HEK293 (cell line): Measurements from ENCODE around the gene HSP90AA1.

ENCODE experiments used
- CTCF ChIA-PET: fragments of 350-600 bp; formaldehyde crosslinking; extraction: SDS; loops from one replicate; lab custom pipeline; 2021; ENCODE audit warnings: antibody characterized with exemption; lab: Yijun Ruan, JAX
- POLR2A ChIA-PET: fragments of 300-600 bp; formaldehyde crosslinking; extraction: SDS; loops from one replicate; lab custom pipeline; 2020; ENCODE audit warnings: antibody characterized with exemption, inconsistent platforms; lab: Yijun Ruan, JAX
- H3K27ac ChIP-seq: fragments of 200-500 bp; sonication (Bioruptor generic); 2 replicates; pipeline ENCODE4 v1.5.1; 2014; ENCODE audit warnings: low read depth, low read length, control low read depth, inconsistent platforms; ENCODE audit errors: extremely low read depth
- H3K36me3 ChIP-seq, 2 experiments: fragments of 200-500 bp in 1 of 2; sonication (Bioruptor generic) in 1 of 2; 1 replicate in 1 of 2; 2 replicates in 1 of 2; pipeline ENCODE4 v1.5.1; 2014 to 2017; ENCODE audit warnings: inconsistent platforms in 2 of 2, low read length in 2 of 2; ENCODE audit not compliant: control insufficient read depth in 2 of 2, insufficient read depth in 1 of 2
- H3K4me1 ChIP-seq: fragments of 200-500 bp; sonication (Bioruptor generic); 2 replicates; pipeline ENCODE4 v1.5.1; 2014; ENCODE audit warnings: mild to moderate bottlenecking, low read length, inconsistent platforms; ENCODE audit not compliant: control insufficient read depth, insufficient read depth
- H3K4me3 ChIP-seq: 2 replicates; pipeline ENCODE4 v1.5.1; 2011; ENCODE audit warnings: low read depth, mild to moderate bottlenecking, control low read depth, low read length, moderate library complexity
- H3K9me3 ChIP-seq: fragments of 200-500 bp; sonication (Bioruptor generic); 2 replicates; pipeline ENCODE4 v1.5.1; 2014; ENCODE audit warnings: low read depth, low read length, inconsistent platforms; ENCODE audit not compliant: control insufficient read depth, insufficient read depth
- EGR2 ChIP-seq: fragments of 450-650 bp; formaldehyde crosslinking; IDR thresholded peaks from 2 replicates; pipeline ENCODE4 v1.5.1; 2016; ENCODE audit warnings: low read depth, missing biosample characterization, missing genetic modification characterization
- GFI1B ChIP-seq: fragments of 450-650 bp; formaldehyde crosslinking; IDR thresholded peaks from 2 replicates; pipeline ENCODE4 v1.5.1; 2016; ENCODE audit warnings: missing biosample characterization, missing genetic modification characterization
- MZF1 ChIP-seq: fragments of 450-650 bp; formaldehyde crosslinking; IDR thresholded peaks from 2 replicates; pipeline ENCODE4 v1.5.1; 2017; ENCODE audit warnings: missing biosample characterization, missing genetic modification characterization, borderline replicate concordance
- OVOL3 ChIP-seq: fragments of 450-650 bp; formaldehyde crosslinking; IDR thresholded peaks from 2 replicates; pipeline ENCODE4 v1.5.1; 2016; ENCODE audit warnings: missing biosample characterization, missing genetic modification characterization
- SP2 ChIP-seq: fragments of 450-650 bp; formaldehyde crosslinking; IDR thresholded peaks from 2 replicates; pipeline ENCODE4 v1.5.1; 2016; ENCODE audit warnings: missing biosample characterization, missing genetic modification characterization
- YY2 ChIP-seq: fragments of 450-650 bp; formaldehyde crosslinking; IDR thresholded peaks from 2 replicates; pipeline ENCODE4 v1.5.1; 2016; ENCODE audit warnings: missing biosample characterization, missing genetic modification characterization
- ZBTB17 ChIP-seq: fragments of 450-650 bp; formaldehyde crosslinking; IDR thresholded peaks from 2 replicates; pipeline ENCODE4 v1.5.1; 2016; ENCODE audit warnings: missing biosample characterization, missing genetic modification characterization
- ZNF112 ChIP-seq: fragments of 450-650 bp; formaldehyde crosslinking; IDR thresholded peaks from 2 replicates; pipeline ENCODE4 v1.5.0; 2017; ENCODE audit warnings: missing biosample characterization, missing genetic modification characterization
- ZNF133 ChIP-seq: fragments of 450-650 bp; formaldehyde crosslinking; IDR thresholded peaks from 2 replicates; pipeline ENCODE4 v1.5.1; 2016; ENCODE audit warnings: missing biosample characterization, missing genetic modification characterization
- ZNF169 ChIP-seq: fragments of 450-650 bp; formaldehyde crosslinking; IDR thresholded peaks from 2 replicates; pipeline ENCODE4 v1.5.1; 2016; ENCODE audit warnings: missing biosample characterization, missing genetic modification characterization
- ZNF175 ChIP-seq: fragments of 450-650 bp; formaldehyde crosslinking; IDR thresholded peaks from 2 replicates; pipeline ENCODE4 v1.5.1; 2016; ENCODE audit warnings: missing biosample characterization, missing genetic modification characterization
- ZNF223 ChIP-seq: fragments of 450-650 bp; formaldehyde crosslinking; IDR thresholded peaks from 2 replicates; pipeline ENCODE4 v1.5.1; 2016; ENCODE audit warnings: missing biosample characterization, missing genetic modification characterization
- ZNF239 ChIP-seq: fragments of 450-650 bp; formaldehyde crosslinking; IDR thresholded peaks from 2 replicates; pipeline ENCODE4 v1.5.1; 2016; ENCODE audit warnings: missing biosample characterization, missing genetic modification characterization
- ZNF394 ChIP-seq: fragments of 450-650 bp; formaldehyde crosslinking; IDR thresholded peaks from 2 replicates; pipeline ENCODE4 v1.5.1; 2016; ENCODE audit warnings: missing biosample characterization, missing genetic modification characterization, mild to moderate bottlenecking, moderate library complexity, borderline replicate concordance
- ZNF529 ChIP-seq: fragments of 450-650 bp; formaldehyde crosslinking; IDR thresholded peaks from 2 replicates; pipeline ENCODE4 v1.5.1; 2017; ENCODE audit warnings: missing genetic modification characterization, missing biosample characterization; ENCODE audit not compliant: insufficient replicate concordance
- ZNF548 ChIP-seq: fragments of 450-650 bp; formaldehyde crosslinking; IDR thresholded peaks from 2 replicates; pipeline ENCODE4 v1.5.1; 2016; ENCODE audit warnings: missing biosample characterization, missing genetic modification characterization
- ZNF560 ChIP-seq: fragments of 450-650 bp; formaldehyde crosslinking; IDR thresholded peaks from 2 replicates; pipeline ENCODE4 v1.5.1; 2017; ENCODE audit warnings: missing biosample characterization, missing genetic modification characterization, borderline replicate concordance
- ZNF777 ChIP-seq: fragments of 450-650 bp; formaldehyde crosslinking; IDR thresholded peaks from 2 replicates; pipeline ENCODE4 v1.5.1; 2017; ENCODE audit warnings: missing biosample characterization, missing genetic modification characterization, borderline replicate concordance
- ZNF830 ChIP-seq: fragments of 450-650 bp; IDR thresholded peaks from 2 replicates; pipeline ENCODE4 v1.5.0; 2018; ENCODE audit warnings: missing biosample characterization, missing genetic modification characterization, low read depth, mild to moderate bottlenecking, moderate library complexity
- ZNF843 ChIP-seq: fragments of 450-650 bp; formaldehyde crosslinking; IDR thresholded peaks from 2 replicates; pipeline ENCODE4 v1.5.1; 2016; ENCODE audit warnings: missing biosample characterization, missing genetic modification characterization
- TF ChIP-seq, protein P1 (sequence below): fragments of 450-650 bp; formaldehyde crosslinking; IDR thresholded peaks from 2 replicates; pipeline ENCODE4 v1.5.1; 2016; ENCODE audit warnings: missing biosample characterization, missing genetic modification characterization
- TF ChIP-seq, protein P2 (sequence below): fragments of 450-650 bp; formaldehyde crosslinking; IDR thresholded peaks from 2 replicates; pipeline ENCODE4 v1.5.1; 2016; ENCODE audit warnings: missing biosample characterization, missing genetic modification characterization
- TF ChIP-seq, protein P3 (sequence below): fragments of 450-650 bp; IDR thresholded peaks from 2 replicates; pipeline ENCODE4 v1.5.1; 2018; ENCODE audit warnings: missing biosample characterization, missing genetic modification characterization
- TF ChIP-seq, protein P4 (sequence below): fragments of 450-650 bp; formaldehyde crosslinking; IDR thresholded peaks from 2 replicates; pipeline ENCODE4 v1.5.1; 2016; ENCODE audit warnings: missing biosample characterization, missing genetic modification characterization, low read depth

HSP90AA1 gene

DNA sequence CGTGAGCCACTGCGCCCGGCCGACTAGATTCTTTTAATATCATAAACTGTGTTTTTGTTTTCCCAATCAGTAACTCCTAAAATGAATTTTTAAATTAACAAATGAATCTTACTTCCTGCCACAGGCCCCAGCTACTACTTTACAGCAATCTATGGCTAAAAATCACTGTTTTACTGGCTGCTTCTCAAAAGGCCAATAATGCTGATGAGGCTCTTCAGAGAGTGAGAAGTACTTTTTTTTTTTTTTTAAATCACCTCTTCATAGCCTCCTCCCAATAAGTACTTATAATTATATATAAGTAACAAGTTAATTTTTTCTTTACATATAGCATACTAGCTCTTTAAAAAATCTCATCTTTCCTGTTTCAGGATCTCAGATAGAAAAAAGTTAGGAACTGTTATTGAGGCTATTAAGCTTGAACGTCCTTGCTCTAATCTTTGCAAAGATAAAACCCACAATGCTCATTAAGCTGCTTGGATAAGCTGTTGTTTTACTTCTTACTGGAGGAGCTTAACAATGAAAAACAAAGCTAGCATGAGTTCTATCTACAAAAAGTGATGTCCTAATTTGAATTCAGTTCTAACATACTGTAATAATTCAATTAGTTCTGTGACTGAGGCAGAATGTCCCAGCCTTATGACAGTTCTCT, 40.1 kb upstream of the HSP90AA1 start (continued):
- TF ChIP-seq ZNF175 (tag by site-specific recombination) (no peak), GFI1B (no peak), SP2 (no peak), ZNF112 (tag by site-specific recombination) (no peak), ZNF777 (no peak), ZBTB17 (tag by site-specific recombination) (no peak), ZNF239 (tag by site-specific recombination) (no peak), ZNF169 (tag by site-specific recombination) (no peak), ZNF223 (tag by site-specific recombination) (no peak), ZNF529 (tag by site-specific recombination) (no peak), EGR2 (tag by site-specific recombination) (no peak), OVOL3 (no peak)
- TF ChIP-seq, all 188 proteins: peak for 0

DNA sequence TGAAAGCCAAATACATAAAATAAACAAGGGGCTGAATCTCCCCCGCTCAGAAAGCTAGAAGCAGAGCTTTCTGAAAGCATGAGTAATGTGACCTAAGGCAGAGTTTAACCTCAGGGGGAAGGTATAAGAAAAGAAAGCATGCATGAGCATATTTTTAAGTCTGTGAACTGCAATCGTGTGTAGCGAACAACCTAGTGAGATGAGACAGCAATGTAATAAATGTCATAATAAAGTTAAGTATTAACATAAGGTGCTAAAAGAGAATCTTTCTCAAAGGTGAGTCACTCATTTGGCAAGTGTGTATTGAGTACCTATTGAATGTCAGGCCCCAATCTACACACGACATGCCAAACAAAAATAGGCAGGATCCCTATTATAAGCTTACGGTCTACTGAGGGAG, 38.7 kb upstream of the HSP90AA1 start:
- POLR2A ChIA-PET, result interaction anchor here (0.6 kb wide), 1 partner anchor 38 kb away, joined by 6 read pairs; no protein-coding TSS in a partner anchor
- Histone ChIP-seq H3K36me3 (no peaks in the 10 kb centered on the region; a peak in 1 of 3 replicates), H3K4me3 (no peak overlapping the region), H3K4me1 (peaks cover 11% of the 10 kb centered on the region; the same call in 1 of the 2 replicates), H3K27ac (no peak overlapping the region), H3K9me3 (no peaks in the 10 kb centered on the region)
- CTCF ChIA-PET, result interaction anchor here (2.1 kb wide), 2 partner anchors 29 to 188 kb away, joined by 6 to 11 read pairs; no protein-coding TSS in a partner anchor
- TF ChIP-seq GFI1B (no peak), ZNF133 (tag by site-specific recombination) (no peak), ZNF560 (tag by site-specific recombination) (no peak), MZF1 (tag by site-specific recombination) (no peak), ZNF830 (tag by site-specific recombination) (no peak), YY2 (tag by site-specific recombination) (no peak), ZNF843 (tag by site-specific recombination) (no peak), ZNF548 (tag by site-specific recombination) (no peak), ZNF394 (tag by site-specific recombination) (no peak)
- TF ChIP-seq, protein P1, sequence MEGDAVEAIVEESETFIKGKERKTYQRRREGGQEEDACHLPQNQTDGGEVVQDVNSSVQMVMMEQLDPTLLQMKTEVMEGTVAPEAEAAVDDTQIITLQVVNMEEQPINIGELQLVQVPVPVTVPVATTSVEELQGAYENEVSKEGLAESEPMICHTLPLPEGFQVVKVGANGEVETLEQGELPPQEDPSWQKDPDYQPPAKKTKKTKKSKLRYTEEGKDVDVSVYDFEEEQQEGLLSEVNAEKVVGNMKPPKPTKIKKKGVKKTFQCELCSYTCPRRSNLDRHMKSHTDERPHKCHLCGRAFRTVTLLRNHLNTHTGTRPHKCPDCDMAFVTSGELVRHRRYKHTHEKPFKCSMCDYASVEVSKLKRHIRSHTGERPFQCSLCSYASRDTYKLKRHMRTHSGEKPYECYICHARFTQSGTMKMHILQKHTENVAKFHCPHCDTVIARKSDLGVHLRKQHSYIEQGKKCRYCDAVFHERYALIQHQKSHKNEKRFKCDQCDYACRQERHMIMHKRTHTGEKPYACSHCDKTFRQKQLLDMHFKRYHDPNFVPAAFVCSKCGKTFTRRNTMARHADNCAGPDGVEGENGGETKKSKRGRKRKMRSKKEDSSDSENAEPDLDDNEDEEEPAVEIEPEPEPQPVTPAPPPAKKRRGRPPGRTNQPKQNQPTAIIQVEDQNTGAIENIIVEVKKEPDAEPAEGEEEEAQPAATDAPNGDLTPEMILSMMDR (tag by site-specific recombination), result no peak
- TF ChIP-seq, protein P2, sequence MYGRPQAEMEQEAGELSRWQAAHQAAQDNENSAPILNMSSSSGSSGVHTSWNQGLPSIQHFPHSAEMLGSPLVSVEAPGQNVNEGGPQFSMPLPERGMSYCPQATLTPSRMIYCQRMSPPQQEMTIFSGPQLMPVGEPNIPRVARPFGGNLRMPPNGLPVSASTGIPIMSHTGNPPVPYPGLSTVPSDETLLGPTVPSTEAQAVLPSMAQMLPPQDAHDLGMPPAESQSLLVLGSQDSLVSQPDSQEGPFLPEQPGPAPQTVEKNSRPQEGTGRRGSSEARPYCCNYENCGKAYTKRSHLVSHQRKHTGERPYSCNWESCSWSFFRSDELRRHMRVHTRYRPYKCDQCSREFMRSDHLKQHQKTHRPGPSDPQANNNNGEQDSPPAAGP (tag by site-specific recombination), result no peak
- TF ChIP-seq, protein P3, sequence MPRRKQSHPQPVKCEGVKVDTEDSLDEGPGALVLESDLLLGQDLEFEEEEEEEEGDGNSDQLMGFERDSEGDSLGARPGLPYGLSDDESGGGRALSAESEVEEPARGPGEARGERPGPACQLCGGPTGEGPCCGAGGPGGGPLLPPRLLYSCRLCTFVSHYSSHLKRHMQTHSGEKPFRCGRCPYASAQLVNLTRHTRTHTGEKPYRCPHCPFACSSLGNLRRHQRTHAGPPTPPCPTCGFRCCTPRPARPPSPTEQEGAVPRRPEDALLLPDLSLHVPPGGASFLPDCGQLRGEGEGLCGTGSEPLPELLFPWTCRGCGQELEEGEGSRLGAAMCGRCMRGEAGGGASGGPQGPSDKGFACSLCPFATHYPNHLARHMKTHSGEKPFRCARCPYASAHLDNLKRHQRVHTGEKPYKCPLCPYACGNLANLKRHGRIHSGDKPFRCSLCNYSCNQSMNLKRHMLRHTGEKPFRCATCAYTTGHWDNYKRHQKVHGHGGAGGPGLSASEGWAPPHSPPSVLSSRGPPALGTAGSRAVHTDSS (tag by site-specific recombination), result no peak
- TF ChIP-seq, protein P4, sequence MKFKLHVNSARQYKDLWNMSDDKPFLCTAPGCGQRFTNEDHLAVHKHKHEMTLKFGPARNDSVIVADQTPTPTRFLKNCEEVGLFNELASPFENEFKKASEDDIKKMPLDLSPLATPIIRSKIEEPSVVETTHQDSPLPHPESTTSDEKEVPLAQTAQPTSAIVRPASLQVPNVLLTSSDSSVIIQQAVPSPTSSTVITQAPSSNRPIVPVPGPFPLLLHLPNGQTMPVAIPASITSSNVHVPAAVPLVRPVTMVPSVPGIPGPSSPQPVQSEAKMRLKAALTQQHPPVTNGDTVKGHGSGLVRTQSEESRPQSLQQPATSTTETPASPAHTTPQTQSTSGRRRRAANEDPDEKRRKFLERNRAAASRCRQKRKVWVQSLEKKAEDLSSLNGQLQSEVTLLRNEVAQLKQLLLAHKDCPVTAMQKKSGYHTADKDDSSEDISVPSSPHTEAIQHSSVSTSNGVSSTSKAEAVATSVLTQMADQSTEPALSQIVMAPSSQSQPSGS (tag by site-specific recombination), result no peak
